HepG2 (cell line): Measurements from ENCODE around the gene BROX. TPM values are rescaled to one million over a fixed set of nuclear protein-coding genes. Genes with fewer than 3 reads are reported as not detected.

Experiments used
- ATAC-seq: fragments of 200-7000 bp; cut with Tn5 transposase; 3 replicates; pipeline ENCODE4 v1.9.1; 2020; ENCODE audit warnings: mild to moderate bottlenecking, moderate library complexity
- BruUV-seq: library from RNA; stranded (reverse); fragments of 400-500 nt; replicated peaks from 2 replicates; lab custom pipeline; 2021; lab: Mats Ljungman, UMichigan
- CTCF ChIA-PET: fragments of 300-600 bp; formaldehyde crosslinking; extraction: SDS; loops from one replicate; lab custom pipeline; 2021; ENCODE audit warnings: low total read pairs, inconsistent platforms, low intra/inter-chr PET ratio; lab: Yijun Ruan, JAX
- POLR2A ChIA-PET: fragments of 350-600 bp; sonication (Branson Sonifier 250); formaldehyde crosslinking; loops from one replicate; lab custom pipeline; 2020; ENCODE audit warnings: antibody characterized with exemption, inconsistent platforms; lab: Yijun Ruan, JAX
- DNase-seq: peaks from one replicate; pipeline ENCODE4 v3.0.0-alpha.2; 2015; ENCODE audit warnings: low spot score
- FAIRE-seq: peaks from 3 replicates; lab custom pipeline; 2011; peaks lifted over from hg19 to GRCh38; lab: Jason Lieb, UNC
- H2AFZ ChIP-seq: one replicate; pipeline ENCODE4 v1.6.1; 2011; ENCODE audit warnings: low read length, inconsistent platforms
- H3K27ac ChIP-seq: fragments of 300-600 bp; 3 replicates; pipeline ENCODE4 v1.8.0; 2011; ENCODE audit warnings: mixed run types, mild to moderate bottlenecking, mixed read lengths, low read length, inconsistent platforms; ENCODE audit not compliant: insufficient read depth; ENCODE audit errors: extremely low read length
- H3K27me3 ChIP-seq, 2 experiments: fragments of 200-600 bp in 1 of 2; 2 replicates in 1 of 2; 3 replicates in 1 of 2; pipeline versions ENCODE4 v1.6.0 to v1.8.0; 2011; ENCODE audit warnings: low read length in 2 of 2, mild to moderate bottlenecking in 2 of 2, moderate library complexity in 2 of 2, inconsistent platforms in 1 of 2; ENCODE audit not compliant: insufficient read depth in 2 of 2, control insufficient read depth in 1 of 2
- H3K36me3 ChIP-seq, 2 experiments: fragments of 200-600 bp in 1 of 2; replicated peaks in 1 of 2; 2 replicates in 1 of 2; 3 replicates in 1 of 2; pipeline versions ENCODE4 v1.5.1 to v1.8.0; 2011; ENCODE audit warnings: low read length in 2 of 2, inconsistent platforms in 1 of 2; ENCODE audit not compliant: insufficient read depth in 2 of 2, control insufficient read depth in 1 of 2
- H3K4me1 ChIP-seq: 2 replicates; pipeline ENCODE4 v1.5.1; 2012; ENCODE audit warnings: low read length, inconsistent platforms; ENCODE audit not compliant: insufficient read depth
- H3K4me2 ChIP-seq: 2 replicates; pipeline ENCODE4 v1.6.0; 2011; ENCODE audit warnings: low read depth, low read length, inconsistent platforms
- H3K4me3 ChIP-seq, 3 experiments: fragments of 200-600 bp in 1 of 3; sonication (generic), shearing (Covaris generic) in 1 of 3; replicated peaks in 1 of 3; 2 replicates each; pipeline ENCODE4 v1.5.1; 2011 to 2016; ENCODE audit warnings: low read length in 3 of 3, inconsistent platforms in 2 of 3, low read depth in 2 of 3, mild to moderate bottlenecking in 2 of 3, control low read depth in 1 of 3, mixed read lengths in 1 of 3; ENCODE audit not compliant: insufficient read depth in 1 of 3
- H3K79me2 ChIP-seq: one replicate; pipeline ENCODE4 v1.6.1; 2011; ENCODE audit warnings: low read length, inconsistent platforms; ENCODE audit not compliant: insufficient read depth
- H3K9ac ChIP-seq: 2 replicates; pipeline ENCODE4 v1.6.0; 2011; ENCODE audit warnings: mild to moderate bottlenecking, low read depth, low read length, inconsistent platforms; ENCODE audit not compliant: insufficient read depth
- H3K9me3 ChIP-seq: 2 replicates; pipeline ENCODE4 v1.5.1; 2012; ENCODE audit warnings: mild to moderate bottlenecking, low read length
- H4K20me1 ChIP-seq: 2 replicates; pipeline ENCODE4 v1.6.0; 2011; ENCODE audit warnings: inconsistent platforms, mild to moderate bottlenecking, low read length, moderate library complexity; ENCODE audit not compliant: insufficient read depth
- CBFB ChIP-seq: sonication (generic); formaldehyde crosslinking; IDR thresholded peaks from 2 replicates; pipeline ENCODE4 v1.4.0; 2020; ENCODE audit warnings: missing genetic modification reagents
- CHD2 ChIP-seq: IDR thresholded peaks from 2 replicates; pipeline ENCODE4 v1.6.1; 2011; ENCODE audit warnings: low read depth, low read length, improper control_type of control experiment
- DMTF1 ChIP-seq: sonication (generic); formaldehyde crosslinking; IDR thresholded peaks from 2 replicates; pipeline ENCODE4 v1.4.0; 2020; ENCODE audit warnings: mild to moderate bottlenecking, missing genetic modification reagents
- ETV5 ChIP-seq: IDR thresholded peaks from 2 replicates; pipeline ENCODE4 v1.6.1; 2018; ENCODE audit warnings: missing biosample characterization, missing genetic modification reagents, inconsistent platforms, borderline replicate concordance
- FOXM1 ChIP-seq: sonication (generic); formaldehyde crosslinking; IDR thresholded peaks from 2 replicates; pipeline ENCODE4 v1.5.0; 2020; ENCODE audit warnings: missing genetic modification reagents
- HNF4G ChIP-seq, 2 experiments: sonication (generic) in 1 of 2; formaldehyde crosslinking in 1 of 2; IDR thresholded peaks; 2 replicates each; pipeline versions ENCODE4 v1.4.0 to v1.6.1; 2011 to 2020; ENCODE audit warnings: borderline replicate concordance in 2 of 2, low read depth in 2 of 2, mild to moderate bottlenecking in 2 of 2, low read length in 1 of 2, missing genetic modification reagents in 1 of 2, moderate library complexity in 1 of 2
- HNRNPL ChIP-seq: fragments of 200-400 bp; formaldehyde crosslinking; IDR thresholded peaks from 2 replicates; pipeline ENCODE4 v1.6.1; 2017; ENCODE audit warnings: mild to moderate bottlenecking, low read depth, low read length
- KDM3A ChIP-seq: IDR thresholded peaks from 2 replicates; pipeline ENCODE4 v1.6.1; 2018; ENCODE audit warnings: low read depth, missing compliant biosample characterization
- KDM4B ChIP-seq: sonication (generic); formaldehyde crosslinking; IDR thresholded peaks from 2 replicates; pipeline ENCODE4 v1.4.0; 2020; ENCODE audit warnings: missing genetic modification reagents
- KLF15 ChIP-seq: sonication (generic); formaldehyde crosslinking; IDR thresholded peaks from 2 replicates; pipeline ENCODE4 v1.8.1; 2023; ENCODE audit warnings: borderline replicate concordance, mild to moderate bottlenecking, inconsistent platforms, missing genetic modification reagents, mixed read lengths
- NONO ChIP-seq, 2 experiments: fragments of 450-650 bp in 1 of 2; sonication (generic) in 1 of 2; formaldehyde crosslinking in 1 of 2; IDR thresholded peaks in 1 of 2; conservative IDR thresholded peaks in 1 of 2; 2 replicates each; pipeline versions ENCODE4 v1.6.1 to v1.8.0; 2017 to 2022; ENCODE audit warnings: mild to moderate bottlenecking in 1 of 2, missing genetic modification reagents in 1 of 2, moderate library complexity in 1 of 2
- NR2F1 ChIP-seq, 2 experiments: fragments of 450-650 bp in 1 of 2; formaldehyde crosslinking in 1 of 2; IDR thresholded peaks; 2 replicates each; pipeline versions ENCODE4 v1.5.0 to v1.6.1; 2016 to 2020; ENCODE audit warnings: mild to moderate bottlenecking in 1 of 2, missing compliant biosample characterization in 1 of 2, missing genetic modification reagents in 1 of 2, moderate library complexity in 1 of 2
- SPEN ChIP-seq: sonication (generic); formaldehyde crosslinking; IDR thresholded peaks from 2 replicates; pipeline ENCODE4 v1.5.1; 2020; ENCODE audit warnings: low read depth, mild to moderate bottlenecking, missing genetic modification reagents
- ZFP62 ChIP-seq: sonication (generic); formaldehyde crosslinking; IDR thresholded peaks from 2 replicates; pipeline ENCODE4 v1.4.0; 2020; ENCODE audit warnings: missing genetic modification reagents
- ZKSCAN8 ChIP-seq: IDR thresholded peaks from 2 replicates; pipeline ENCODE4 v1.6.1; 2016; ENCODE audit warnings: borderline replicate concordance, missing genetic modification reagents, missing compliant biosample characterization
- ZNF383 ChIP-seq: sonication (generic); formaldehyde crosslinking; IDR thresholded peaks from 2 replicates; pipeline ENCODE4 v1.4.0; 2020; ENCODE audit warnings: missing genetic modification reagents, mild to moderate bottlenecking, borderline replicate concordance
- WGBS: methylation state at CpG from one replicate; pipeline ENCODE4 v1.1.6; 2017; ENCODE audit warnings: low lambda C conversion rate; 5-methylcytosine and 5-hydroxymethylcytosine counted together
- in situ Hi-C: cut with HindIII; loops from 2 replicates; pipeline ENCODE4 v1.10.0; 2017; ENCODE audit warnings: low pct_unique_long_range_greater_than_20kb; ENCODE audit not compliant: extremely low pct_ligation_motif_present
- intact Hi-C: fragments of 100-400 bp; cut with micrococcal nuclease; formaldehyde crosslinking; loops from one replicate; pipeline ENCODE4 v1.10.0; 2022; ENCODE audit not compliant: unreplicated experiment
- polyA plus RNA-seq, 8 experiments: library from polyadenylated mRNA; depleted of rRNA in 3 of 8; stranded (reverse) in 7 of 8; unstranded in 1 of 8; fragments of >200 nt; fragmentation: Illumina TruSeq in 4 of 8; extraction: Trizol in 4 of 8; gene quantifications; 2 replicates each; pipeline versions ENCODE4 v1.2.1 to v1.2.3, GENCODE V29; 2011 to 2016; ENCODE audit warnings: low read depth in 4 of 8, missing spikeins in 1 of 8, mixed read lengths in 1 of 8; ENCODE audit not compliant: insufficient read depth in 1 of 8
- total RNA-seq, 5 experiments: library from RNA; depleted of rRNA; stranded (reverse); fragments of >200 nt; fragmentation: Illumina TruSeq; extraction: Trizol; gene quantifications; 2 replicates each; pipeline ENCODE4 v1.2.3, GENCODE V29; 2016; ENCODE audit warnings: low read depth in 1 of 5
- TF ChIP-seq, protein P1 (sequence below): sonication (generic); formaldehyde crosslinking; IDR thresholded peaks from 2 replicates; pipeline ENCODE4 v1.5.1; 2020; ENCODE audit warnings: missing genetic modification reagents, mild to moderate bottlenecking, borderline replicate concordance
- TF ChIP-seq, protein P2 (sequence below): sonication (generic); formaldehyde crosslinking; IDR thresholded peaks from 2 replicates; pipeline ENCODE4 v1.4.0; 2020; ENCODE audit warnings: mild to moderate bottlenecking, missing genetic modification reagents

Gene BROX
- total and polyA plus RNA-seq, 2 of the 13 experiments (the other 11 are each of a cell fraction or from before 2014, with no cell fraction given): 4.4 to 33.2 TPM

DNA sequence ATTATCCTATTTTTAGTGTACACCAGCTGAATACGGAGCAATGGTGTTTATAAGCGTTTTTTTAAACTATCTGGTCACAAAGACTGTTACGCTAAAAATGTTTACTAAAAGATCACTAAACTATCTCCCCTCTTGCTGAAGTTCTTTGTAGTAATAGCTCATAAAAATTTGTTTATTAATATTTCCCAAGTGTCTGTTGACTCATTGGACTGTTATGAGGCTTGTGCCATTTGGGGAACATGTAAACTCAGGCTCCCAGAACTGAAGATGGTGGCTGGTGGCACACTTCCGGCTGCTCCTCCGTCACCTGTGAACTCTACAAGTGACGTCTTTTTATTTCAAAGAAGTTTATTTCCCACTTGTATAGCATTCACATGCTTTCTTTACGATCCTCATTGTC lies 46.4 kb upstream of the BROX start:
- Histone ChIP-seq H3K4me1 (peaks cover 7% of the 10 kb centered on the region), H3K9me3 (no peaks in the 10 kb centered on the region), H4K20me1 (no peaks in the 10 kb centered on the region), H3K79me2 (no peaks in the 10 kb centered on the region), H3K27ac (no peak overlapping the region), H3K4me2 (no peak overlapping the region), H3K4me3 (no peak overlapping the region), H2AFZ (no peak overlapping the region), H3K36me3 (peaks cover 12 to 63% of the 10 kb centered on the region in 2 experiments), H3K27me3 (no peaks in the 10 kb centered on the region), H3K9ac (no peak overlapping the region)
- CTCF ChIA-PET: no interaction called here
- 95% methylated on average over 7 of the region's 7 CpGs for WGBS
- TF ChIP-seq, protein P1, sequence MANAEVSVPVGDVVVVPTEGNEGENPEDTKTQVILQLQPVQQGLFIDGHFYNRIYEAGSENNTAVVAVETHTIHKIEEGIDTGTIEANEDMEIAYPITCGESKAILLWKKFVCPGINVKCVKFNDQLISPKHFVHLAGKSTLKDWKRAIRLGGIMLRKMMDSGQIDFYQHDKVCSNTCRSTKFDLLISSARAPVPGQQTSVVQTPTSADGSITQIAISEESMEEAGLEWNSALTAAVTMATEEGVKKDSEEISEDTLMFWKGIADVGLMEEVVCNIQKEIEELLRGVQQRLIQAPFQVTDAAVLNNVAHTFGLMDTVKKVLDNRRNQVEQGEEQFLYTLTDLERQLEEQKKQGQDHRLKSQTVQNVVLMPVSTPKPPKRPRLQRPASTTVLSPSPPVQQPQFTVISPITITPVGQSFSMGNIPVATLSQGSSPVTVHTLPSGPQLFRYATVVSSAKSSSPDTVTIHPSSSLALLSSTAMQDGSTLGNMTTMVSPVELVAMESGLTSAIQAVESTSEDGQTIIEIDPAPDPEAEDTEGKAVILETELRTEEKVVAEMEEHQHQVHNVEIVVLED (CRISPR knock-in tag): no peak
- TF ChIP-seq FOXM1 (CRISPR knock-in tag): no peak
- TF ChIP-seq DMTF1 (CRISPR knock-in tag): no peak
- TF ChIP-seq KDM4B: no peak
- no peak for TF ChIP-seq HNRNPL
- TF ChIP-seq KLF15 (CRISPR knock-in tag): no peak
- no peak for TF ChIP-seq CHD2
- no peak for TF ChIP-seq ETV5 (CRISPR knock-in tag)
- TF ChIP-seq KDM3A (CRISPR knock-in tag): no peak
- TF ChIP-seq ZNF383 (CRISPR knock-in tag): no peak
- no peak for TF ChIP-seq HNF4G (IDR thresholded peaks at IDR 0.05; ENCODE audit: borderline replicate concordance, low read depth, low read length)
- TF ChIP-seq HNF4G (CRISPR knock-in tag; IDR thresholded peaks at IDR 0.05; ENCODE audit: borderline replicate concordance, low read depth): no peak
- TF ChIP-seq ZKSCAN8 (CRISPR knock-in tag): no peak
- TF ChIP-seq, protein P2, sequence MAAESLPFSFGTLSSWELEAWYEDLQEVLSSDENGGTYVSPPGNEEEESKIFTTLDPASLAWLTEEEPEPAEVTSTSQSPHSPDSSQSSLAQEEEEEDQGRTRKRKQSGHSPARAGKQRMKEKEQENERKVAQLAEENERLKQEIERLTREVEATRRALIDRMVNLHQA (CRISPR knock-in tag): no peak
- TF ChIP-seq NR2F1 (CRISPR knock-in tag; IDR thresholded peaks at IDR 0.05): no peak
- TF ChIP-seq CBFB (CRISPR knock-in tag): no peak
- no peak for TF ChIP-seq NONO (IDR thresholded peaks at IDR 0.05)
- no peak for TF ChIP-seq NONO (CRISPR knock-in tag; conservative IDR thresholded peaks at IDR 0.05)
- no peak for TF ChIP-seq ZFP62 (CRISPR knock-in tag)
- no peak for TF ChIP-seq SPEN
- ATAC-seq (no peak), DNase-seq (no peak), FAIRE-seq (no peak)
- in situ Hi-C loops (no loop called here), intact Hi-C loops (no loop called here)
- POLR2A ChIA-PET: no interaction called here
- BruUV-seq: no TSS peak
